ENCODE measurements around the gene ADAMTSL4.
"Not testable (repeated sequence)": the region's sequence is repeated elsewhere in the genome, so short reads cannot be mapped to it uniquely, and the experiment has no call there.

DNA sequence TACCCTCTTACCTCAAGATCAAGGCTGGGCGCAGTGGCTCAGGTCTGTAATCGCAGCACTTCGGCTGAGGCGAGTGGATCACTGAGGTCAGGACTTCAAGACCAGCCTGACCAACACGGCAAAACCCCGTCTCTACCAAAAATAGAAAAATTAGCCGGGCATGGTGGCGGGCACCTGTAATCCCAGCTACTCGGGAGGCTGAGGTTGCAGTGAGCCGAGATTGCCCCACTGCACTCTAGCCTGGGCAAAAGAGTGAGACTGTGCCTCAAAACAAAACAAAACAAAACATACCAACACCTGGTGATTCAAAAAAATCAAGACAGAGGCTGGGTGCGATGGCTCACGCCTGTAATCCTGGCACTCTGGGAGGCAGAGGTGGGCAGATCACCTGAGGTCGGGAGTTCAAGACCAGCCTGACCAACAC is 24.5 kb downstream of the ADAMTSL4 start:
- TF ChIP-seq SUZ12 (IDR thresholded peaks at IDR 0.05; ENCODE audit: extremely low read depth, insufficient read depth, insufficient read length); YY1 (IDR thresholded peaks at IDR 0.05; ENCODE audit: insufficient read depth, insufficient read length); ZNF274 (IDR thresholded peaks at IDR 0.05; ENCODE audit: low read depth, low read length): not testable (repeated sequence)

Measured in NT2/D1 (cell line).